WTC11 (cell line): ENCODE data around the gene RAB1B. TPM values are rescaled to one million over a fixed set of nuclear protein-coding genes. Genes with fewer than 3 reads are reported as not detected.
A peak's percentile ranks its signal among the peaks of the same experiment; 100 is the strongest.

ENCODE experiments used
- ESRRA ChIP-seq: sonication (generic); formaldehyde crosslinking; IDR thresholded peaks from 2 replicates; pipeline ENCODE4 v1.8.1; 2022; ENCODE audit warnings: mild to moderate bottlenecking, missing genetic modification reagents, borderline replicate concordance
- FOXJ3 ChIP-seq: sonication (generic); formaldehyde crosslinking; IDR thresholded peaks from 2 replicates; pipeline ENCODE4 v1.9.0; 2021; ENCODE audit warnings: missing genetic modification reagents, mild to moderate bottlenecking, borderline replicate concordance
- FOXP1 ChIP-seq: sonication (generic); formaldehyde crosslinking; IDR thresholded peaks from 2 replicates; pipeline ENCODE4 v1.8.0; 2022; ENCODE audit warnings: missing genetic modification reagents, mild to moderate bottlenecking, moderate library complexity, borderline replicate concordance
- JUN ChIP-seq: sonication (generic); formaldehyde crosslinking; IDR thresholded peaks from 2 replicates; pipeline ENCODE4 v1.8.0; 2023; ENCODE audit warnings: mild to moderate bottlenecking, missing genetic modification reagents
- KAT7 ChIP-seq: sonication (generic); formaldehyde crosslinking; IDR thresholded peaks from 2 replicates; pipeline ENCODE4 v1.8.1; 2023; ENCODE audit warnings: missing genetic modification reagents, mild to moderate bottlenecking, borderline replicate concordance
- PRRX2 ChIP-seq: fragments of 250-450 bp; sonication (Bioruptor Pico); IDR thresholded peaks from 2 replicates; pipeline ENCODE4 v1.8.0; 2021; ENCODE audit warnings: mild to moderate bottlenecking
- TEAD1 ChIP-seq: sonication (generic); formaldehyde crosslinking; IDR thresholded peaks from 2 replicates; pipeline ENCODE4 v1.8.0; 2022; ENCODE audit warnings: mild to moderate bottlenecking, missing genetic modification reagents
- ZNF121 ChIP-seq: sonication (generic); formaldehyde crosslinking; IDR thresholded peaks from 2 replicates; pipeline ENCODE4 v1.8.0; 2023; ENCODE audit warnings: missing genetic modification reagents
- ZNF219 ChIP-seq: sonication (generic); formaldehyde crosslinking; IDR thresholded peaks from 2 replicates; pipeline ENCODE4 v1.8.0; 2023; ENCODE audit warnings: missing genetic modification reagents, mild to moderate bottlenecking, borderline replicate concordance
- ZNF263 ChIP-seq: sonication (generic); formaldehyde crosslinking; IDR thresholded peaks from 2 replicates; pipeline ENCODE4 v1.8.1; 2022; ENCODE audit warnings: low read depth, mild to moderate bottlenecking, moderate library complexity, missing genetic modification reagents
- ZNF416 ChIP-seq: fragments of 250-450 bp; sonication (Bioruptor Pico); IDR thresholded peaks from 2 replicates; pipeline ENCODE4 v1.9.0; 2021; ENCODE audit warnings: mild to moderate bottlenecking, inconsistent platforms
- total RNA-seq: library from RNA; stranded (reverse); gene quantifications from 3 replicates; pipeline ENCODE4 v1.2.3, GENCODE V29; 2021
- TF ChIP-seq, protein P1 (sequence below): fragments of 250-450 bp; sonication (Bioruptor Pico); IDR thresholded peaks from 2 replicates; pipeline ENCODE4 v1.9.0; 2021; ENCODE audit warnings: mild to moderate bottlenecking
- TF ChIP-seq, protein P2 (sequence below): sonication (generic); formaldehyde crosslinking; conservative IDR thresholded peaks from 2 replicates; pipeline ENCODE4 v1.8.1; 2022; ENCODE audit warnings: mild to moderate bottlenecking, missing genetic modification reagents
- TF ChIP-seq, protein P3 (sequence below): sonication (generic); formaldehyde crosslinking; IDR thresholded peaks from 2 replicates; pipeline ENCODE4 v1.8.1; 2022; ENCODE audit warnings: mild to moderate bottlenecking, missing genetic modification reagents, moderate library complexity, borderline replicate concordance
- TF ChIP-seq, protein P4 (sequence below): sonication (generic); formaldehyde crosslinking; IDR thresholded peaks from 2 replicates; pipeline ENCODE4 v1.8.1; 2023; ENCODE audit warnings: mild to moderate bottlenecking, missing genetic modification reagents, moderate library complexity
- TF ChIP-seq, protein P5 (sequence below): sonication (generic); formaldehyde crosslinking; IDR thresholded peaks from 2 replicates; pipeline ENCODE4 v1.8.0; 2022; ENCODE audit warnings: mild to moderate bottlenecking, missing genetic modification reagents
- TF ChIP-seq, protein P6 (sequence below): fragments of 250-450 bp; sonication (Bioruptor Pico); conservative IDR thresholded peaks from 2 replicates; pipeline ENCODE4 v1.9.0; 2021; ENCODE audit warnings: mild to moderate bottlenecking
- TF ChIP-seq, protein P7 (sequence below): sonication (generic); formaldehyde crosslinking; IDR thresholded peaks from 2 replicates; pipeline ENCODE4 v1.8.1; 2023; ENCODE audit warnings: mild to moderate bottlenecking, missing genetic modification reagents, moderate library complexity
- TF ChIP-seq, protein P8 (sequence below): sonication (generic); formaldehyde crosslinking; IDR thresholded peaks from 2 replicates; pipeline ENCODE4 v1.8.0; 2022; ENCODE audit warnings: mild to moderate bottlenecking, missing genetic modification reagents
- TF ChIP-seq, protein P9 (sequence below): sonication (generic); formaldehyde crosslinking; IDR thresholded peaks from 2 replicates; pipeline ENCODE4 v1.8.0; 2023; ENCODE audit warnings: missing genetic modification reagents, mild to moderate bottlenecking, borderline replicate concordance
- TF ChIP-seq, protein P10 (sequence below): sonication (generic); formaldehyde crosslinking; conservative IDR thresholded peaks from 2 replicates; pipeline ENCODE4 v1.8.1; 2023; ENCODE audit warnings: mild to moderate bottlenecking, low read depth, missing genetic modification reagents, moderate library complexity

The RAB1B gene
- total RNA-seq, 1 experiment from 2014 or later: 125 TPM

DNA sequence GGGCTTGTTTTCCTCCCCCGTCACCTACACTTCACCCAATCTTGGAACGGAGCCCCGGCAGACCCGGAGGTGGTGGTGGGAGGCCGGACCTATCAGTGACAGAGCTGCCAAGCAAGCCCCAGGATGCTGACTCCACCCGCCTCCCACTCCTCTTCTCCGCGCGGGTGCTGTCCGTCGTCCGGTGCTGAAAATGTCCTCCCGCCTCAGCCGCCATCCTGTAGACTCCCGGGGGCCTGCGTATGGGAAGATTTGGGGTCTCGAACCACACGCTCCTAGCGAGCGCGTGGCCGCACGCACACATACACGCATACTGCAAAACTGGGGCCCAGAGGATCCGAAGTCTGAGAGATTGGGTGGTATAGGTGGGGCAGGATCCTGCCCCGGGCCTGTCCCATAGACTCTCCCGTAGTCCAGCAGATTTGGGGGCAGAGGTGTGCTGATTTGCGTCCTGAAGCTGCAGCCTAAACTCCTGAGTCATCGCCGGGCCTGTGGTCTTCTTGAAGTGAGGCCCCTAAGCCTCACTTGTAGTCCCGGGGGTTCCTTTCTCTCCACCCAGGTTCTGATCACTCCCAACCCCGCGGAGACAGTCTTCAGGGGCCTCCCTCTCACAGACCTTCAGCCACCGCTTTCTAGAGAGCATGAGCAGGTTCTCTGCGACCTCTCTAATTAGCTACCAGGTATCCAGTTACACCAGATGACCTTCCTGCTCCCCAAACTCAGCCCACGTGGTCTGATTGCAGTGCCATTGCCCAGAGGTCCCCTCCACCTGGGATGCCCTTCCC, 21.3 kb downstream of the RAB1B start (continued):
- TF ChIP-seq, protein P1, sequence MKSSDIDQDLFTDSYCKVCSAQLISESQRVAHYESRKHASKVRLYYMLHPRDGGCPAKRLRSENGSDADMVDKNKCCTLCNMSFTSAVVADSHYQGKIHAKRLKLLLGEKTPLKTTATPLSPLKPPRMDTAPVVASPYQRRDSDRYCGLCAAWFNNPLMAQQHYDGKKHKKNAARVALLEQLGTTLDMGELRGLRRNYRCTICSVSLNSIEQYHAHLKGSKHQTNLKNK (CRISPR knock-in tag): no peak
- TF ChIP-seq KAT7 (CRISPR knock-in tag): peak; percentile 61; the same call in 1 of the 2 replicates
- peak; percentile 36; the same call in 1 of the 2 replicates for TF ChIP-seq JUN (CRISPR knock-in tag)
- peak; percentile 63; the same call in 1 of the 2 replicates for TF ChIP-seq ZNF219
- no peak for TF ChIP-seq ZNF121 (CRISPR knock-in tag)
- 0 out of 2 replicates have a peak, but pooled peaks have one; percentile 48 for TF ChIP-seq FOXJ3 (CRISPR knock-in tag)
- TF ChIP-seq, protein P2, sequence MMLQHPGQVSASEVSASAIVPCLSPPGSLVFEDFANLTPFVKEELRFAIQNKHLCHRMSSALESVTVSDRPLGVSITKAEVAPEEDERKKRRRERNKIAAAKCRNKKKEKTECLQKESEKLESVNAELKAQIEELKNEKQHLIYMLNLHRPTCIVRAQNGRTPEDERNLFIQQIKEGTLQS (CRISPR knock-in tag): no peak
- TF ChIP-seq FOXP1 (CRISPR knock-in tag): peak; percentile 96
- TF ChIP-seq, protein P3, sequence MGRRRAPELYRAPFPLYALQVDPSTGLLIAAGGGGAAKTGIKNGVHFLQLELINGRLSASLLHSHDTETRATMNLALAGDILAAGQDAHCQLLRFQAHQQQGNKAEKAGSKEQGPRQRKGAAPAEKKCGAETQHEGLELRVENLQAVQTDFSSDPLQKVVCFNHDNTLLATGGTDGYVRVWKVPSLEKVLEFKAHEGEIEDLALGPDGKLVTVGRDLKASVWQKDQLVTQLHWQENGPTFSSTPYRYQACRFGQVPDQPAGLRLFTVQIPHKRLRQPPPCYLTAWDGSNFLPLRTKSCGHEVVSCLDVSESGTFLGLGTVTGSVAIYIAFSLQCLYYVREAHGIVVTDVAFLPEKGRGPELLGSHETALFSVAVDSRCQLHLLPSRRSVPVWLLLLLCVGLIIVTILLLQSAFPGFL (CRISPR knock-in tag): peak; percentile 84; the same call in 1 of the 2 replicates
- TF ChIP-seq ZNF416 (CRISPR knock-in tag): no peak
- TF ChIP-seq ESRRA (CRISPR knock-in tag): peak; percentile 80
- 0 out of 2 replicates have a peak, but pooled peaks have one; percentile 78 for TF ChIP-seq PRRX2 (CRISPR knock-in tag)
- TF ChIP-seq, protein P4, sequence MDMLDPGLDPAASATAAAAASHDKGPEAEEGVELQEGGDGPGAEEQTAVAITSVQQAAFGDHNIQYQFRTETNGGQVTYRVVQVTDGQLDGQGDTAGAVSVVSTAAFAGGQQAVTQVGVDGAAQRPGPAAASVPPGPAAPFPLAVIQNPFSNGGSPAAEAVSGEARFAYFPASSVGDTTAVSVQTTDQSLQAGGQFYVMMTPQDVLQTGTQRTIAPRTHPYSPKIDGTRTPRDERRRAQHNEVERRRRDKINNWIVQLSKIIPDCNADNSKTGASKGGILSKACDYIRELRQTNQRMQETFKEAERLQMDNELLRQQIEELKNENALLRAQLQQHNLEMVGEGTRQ: 0 out of 2 replicates have a peak, but pooled peaks have one; percentile 10
- peak; percentile 65; the same call in 1 of the 2 replicates for TF ChIP-seq TEAD1 (CRISPR knock-in tag)
- TF ChIP-seq, protein P5, sequence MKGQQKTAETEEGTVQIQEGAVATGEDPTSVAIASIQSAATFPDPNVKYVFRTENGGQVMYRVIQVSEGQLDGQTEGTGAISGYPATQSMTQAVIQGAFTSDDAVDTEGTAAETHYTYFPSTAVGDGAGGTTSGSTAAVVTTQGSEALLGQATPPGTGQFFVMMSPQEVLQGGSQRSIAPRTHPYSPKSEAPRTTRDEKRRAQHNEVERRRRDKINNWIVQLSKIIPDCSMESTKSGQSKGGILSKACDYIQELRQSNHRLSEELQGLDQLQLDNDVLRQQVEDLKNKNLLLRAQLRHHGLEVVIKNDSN: peak; percentile 52; the same call in 1 of the 2 replicates
- TF ChIP-seq, protein P6, sequence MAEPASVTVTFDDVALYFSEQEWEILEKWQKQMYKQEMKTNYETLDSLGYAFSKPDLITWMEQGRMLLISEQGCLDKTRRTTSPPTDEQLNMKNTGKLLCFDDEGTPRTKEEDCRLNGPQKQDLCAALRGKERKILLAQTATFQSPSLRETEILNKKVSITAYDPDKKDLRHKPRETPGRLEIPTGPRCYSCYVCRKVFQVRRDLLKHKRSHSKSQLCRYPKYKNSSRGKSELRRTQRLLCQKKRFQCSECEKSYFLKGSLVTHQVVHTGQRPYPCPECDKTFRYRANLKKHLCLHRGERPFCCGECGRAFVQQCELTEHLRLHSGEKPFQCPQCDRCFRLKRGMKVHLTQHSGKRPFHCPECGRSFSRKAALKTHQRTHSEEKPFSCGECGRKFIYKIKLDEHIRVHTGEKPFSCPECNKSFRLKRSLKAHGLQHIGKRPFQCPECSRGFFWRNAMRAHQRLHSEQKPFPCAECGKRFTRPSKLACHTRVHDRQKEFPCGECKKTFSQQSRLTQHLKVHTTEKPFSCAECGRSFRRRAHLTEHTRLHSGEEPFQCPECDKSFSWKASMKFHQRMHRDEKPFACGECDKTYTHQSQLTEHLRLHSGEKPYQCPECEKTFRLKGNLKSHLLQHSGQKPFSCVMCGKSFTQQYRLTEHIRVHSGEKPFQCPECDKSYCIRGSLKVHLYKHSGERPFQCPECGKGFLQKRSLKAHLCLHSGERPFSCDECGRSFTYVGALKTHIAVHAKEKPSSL: no peak
- TF ChIP-seq ZNF263: peak; percentile 61; the same call in 1 of the 2 replicates
- TF ChIP-seq, protein P7, sequence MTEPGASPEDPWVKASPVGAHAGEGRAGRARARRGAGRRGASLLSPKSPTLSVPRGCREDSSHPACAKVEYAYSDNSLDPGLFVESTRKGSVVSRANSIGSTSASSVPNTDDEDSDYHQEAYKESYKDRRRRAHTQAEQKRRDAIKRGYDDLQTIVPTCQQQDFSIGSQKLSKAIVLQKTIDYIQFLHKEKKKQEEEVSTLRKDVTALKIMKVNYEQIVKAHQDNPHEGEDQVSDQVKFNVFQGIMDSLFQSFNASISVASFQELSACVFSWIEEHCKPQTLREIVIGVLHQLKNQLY (CRISPR knock-in tag): 0 out of 2 replicates have a peak, but pooled peaks have one; percentile 57
- TF ChIP-seq, protein P8, sequence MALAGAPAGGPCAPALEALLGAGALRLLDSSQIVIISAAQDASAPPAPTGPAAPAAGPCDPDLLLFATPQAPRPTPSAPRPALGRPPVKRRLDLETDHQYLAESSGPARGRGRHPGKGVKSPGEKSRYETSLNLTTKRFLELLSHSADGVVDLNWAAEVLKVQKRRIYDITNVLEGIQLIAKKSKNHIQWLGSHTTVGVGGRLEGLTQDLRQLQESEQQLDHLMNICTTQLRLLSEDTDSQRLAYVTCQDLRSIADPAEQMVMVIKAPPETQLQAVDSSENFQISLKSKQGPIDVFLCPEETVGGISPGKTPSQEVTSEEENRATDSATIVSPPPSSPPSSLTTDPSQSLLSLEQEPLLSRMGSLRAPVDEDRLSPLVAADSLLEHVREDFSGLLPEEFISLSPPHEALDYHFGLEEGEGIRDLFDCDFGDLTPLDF (CRISPR knock-in tag): peak; percentile 65; the same call in 1 of the 2 replicates
- TF ChIP-seq, protein P9, sequence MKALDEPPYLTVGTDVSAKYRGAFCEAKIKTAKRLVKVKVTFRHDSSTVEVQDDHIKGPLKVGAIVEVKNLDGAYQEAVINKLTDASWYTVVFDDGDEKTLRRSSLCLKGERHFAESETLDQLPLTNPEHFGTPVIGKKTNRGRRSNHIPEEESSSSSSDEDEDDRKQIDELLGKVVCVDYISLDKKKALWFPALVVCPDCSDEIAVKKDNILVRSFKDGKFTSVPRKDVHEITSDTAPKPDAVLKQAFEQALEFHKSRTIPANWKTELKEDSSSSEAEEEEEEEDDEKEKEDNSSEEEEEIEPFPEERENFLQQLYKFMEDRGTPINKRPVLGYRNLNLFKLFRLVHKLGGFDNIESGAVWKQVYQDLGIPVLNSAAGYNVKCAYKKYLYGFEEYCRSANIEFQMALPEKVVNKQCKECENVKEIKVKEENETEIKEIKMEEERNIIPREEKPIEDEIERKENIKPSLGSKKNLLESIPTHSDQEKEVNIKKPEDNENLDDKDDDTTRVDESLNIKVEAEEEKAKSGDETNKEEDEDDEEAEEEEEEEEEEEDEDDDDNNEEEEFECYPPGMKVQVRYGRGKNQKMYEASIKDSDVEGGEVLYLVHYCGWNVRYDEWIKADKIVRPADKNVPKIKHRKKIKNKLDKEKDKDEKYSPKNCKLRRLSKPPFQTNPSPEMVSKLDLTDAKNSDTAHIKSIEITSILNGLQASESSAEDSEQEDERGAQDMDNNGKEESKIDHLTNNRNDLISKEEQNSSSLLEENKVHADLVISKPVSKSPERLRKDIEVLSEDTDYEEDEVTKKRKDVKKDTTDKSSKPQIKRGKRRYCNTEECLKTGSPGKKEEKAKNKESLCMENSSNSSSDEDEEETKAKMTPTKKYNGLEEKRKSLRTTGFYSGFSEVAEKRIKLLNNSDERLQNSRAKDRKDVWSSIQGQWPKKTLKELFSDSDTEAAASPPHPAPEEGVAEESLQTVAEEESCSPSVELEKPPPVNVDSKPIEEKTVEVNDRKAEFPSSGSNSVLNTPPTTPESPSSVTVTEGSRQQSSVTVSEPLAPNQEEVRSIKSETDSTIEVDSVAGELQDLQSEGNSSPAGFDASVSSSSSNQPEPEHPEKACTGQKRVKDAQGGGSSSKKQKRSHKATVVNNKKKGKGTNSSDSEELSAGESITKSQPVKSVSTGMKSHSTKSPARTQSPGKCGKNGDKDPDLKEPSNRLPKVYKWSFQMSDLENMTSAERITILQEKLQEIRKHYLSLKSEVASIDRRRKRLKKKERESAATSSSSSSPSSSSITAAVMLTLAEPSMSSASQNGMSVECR (CRISPR knock-in tag): peak; percentile 58; the same call in 1 of the 2 replicates
- TF ChIP-seq, protein P10, sequence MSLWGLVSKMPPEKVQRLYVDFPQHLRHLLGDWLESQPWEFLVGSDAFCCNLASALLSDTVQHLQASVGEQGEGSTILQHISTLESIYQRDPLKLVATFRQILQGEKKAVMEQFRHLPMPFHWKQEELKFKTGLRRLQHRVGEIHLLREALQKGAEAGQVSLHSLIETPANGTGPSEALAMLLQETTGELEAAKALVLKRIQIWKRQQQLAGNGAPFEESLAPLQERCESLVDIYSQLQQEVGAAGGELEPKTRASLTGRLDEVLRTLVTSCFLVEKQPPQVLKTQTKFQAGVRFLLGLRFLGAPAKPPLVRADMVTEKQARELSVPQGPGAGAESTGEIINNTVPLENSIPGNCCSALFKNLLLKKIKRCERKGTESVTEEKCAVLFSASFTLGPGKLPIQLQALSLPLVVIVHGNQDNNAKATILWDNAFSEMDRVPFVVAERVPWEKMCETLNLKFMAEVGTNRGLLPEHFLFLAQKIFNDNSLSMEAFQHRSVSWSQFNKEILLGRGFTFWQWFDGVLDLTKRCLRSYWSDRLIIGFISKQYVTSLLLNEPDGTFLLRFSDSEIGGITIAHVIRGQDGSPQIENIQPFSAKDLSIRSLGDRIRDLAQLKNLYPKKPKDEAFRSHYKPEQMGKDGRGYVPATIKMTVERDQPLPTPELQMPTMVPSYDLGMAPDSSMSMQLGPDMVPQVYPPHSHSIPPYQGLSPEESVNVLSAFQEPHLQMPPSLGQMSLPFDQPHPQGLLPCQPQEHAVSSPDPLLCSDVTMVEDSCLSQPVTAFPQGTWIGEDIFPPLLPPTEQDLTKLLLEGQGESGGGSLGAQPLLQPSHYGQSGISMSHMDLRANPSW (CRISPR knock-in tag): no peak
